NCI-H1092 treated with DMSO at 0.1 percent for 48 hours (cell line): Measurements from ENCODE around the gene ZNF577.

ENCODE experiments used
- DNase-seq: peaks from one replicate; lab custom pipeline; 2025; lab: John Stamatoyannopoulos, UW

ZNF577 gene

GRCh38 chr19:51861870-51862622 lies 25.7 kb downstream of the ZNF577 start:
- DNase-seq: no peak

- no peak for DNase-seq
Measured at GRCh38 chr19:51837145-51837544, 50.6 kb downstream of the ZNF577 start.

- no peak for DNase-seq
Measured at GRCh38 chr19:51830274-51830673, 57.5 kb downstream of the ZNF577 start.

- no peak for DNase-seq
Measured at GRCh38 chr19:51824281-51825005, 63.3 kb downstream of the ZNF577 start.

GRCh38 chr19:51822946-51823345 lies 64.8 kb downstream of the ZNF577 start:
- DNase-seq: no peak

- DNase-seq: no peak
Measured at GRCh38 chr19:51822325-51822724, 65.4 kb downstream of the ZNF577 start.

GRCh38 chr19:51821921-51822320 lies 65.8 kb downstream of the ZNF577 start:
- no peak for DNase-seq

- DNase-seq: no peak
Measured at GRCh38 chr19:51821456-51821855, 66.3 kb downstream of the ZNF577 start.
